ENCODE results near the gene EHMT1.

Gene EHMT1

DNA sequence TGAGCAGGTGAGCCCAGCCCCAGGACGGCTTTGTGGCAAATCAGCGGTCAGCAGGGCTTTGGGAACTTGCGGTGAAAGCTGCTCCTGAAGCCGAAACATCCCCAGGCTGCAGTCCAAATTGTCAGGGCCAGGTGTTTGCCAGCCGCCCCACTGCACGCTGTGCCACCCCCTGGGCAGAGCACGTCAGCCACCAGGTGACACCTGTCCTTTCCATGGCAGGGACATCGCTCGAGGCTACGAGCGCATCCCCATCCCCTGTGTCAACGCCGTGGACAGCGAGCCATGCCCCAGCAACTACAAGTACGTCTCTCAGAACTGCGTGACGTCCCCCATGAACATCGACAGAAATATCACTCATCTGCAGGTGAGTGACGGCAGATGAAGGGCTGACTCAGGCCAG is 194.4 kb downstream of the EHMT1 start:
- Histone ChIP-seq H3K27ac (ENCODE audit: insufficient read depth in 1 of 2, low read depth in 1 of 2, low read length in 2 of 2, poor library complexity in 1 of 2, severe bottlenecking in 2 of 2) (no peak overlapping the region), H3K9me3 (ENCODE audit: control extremely low read depth in 1 of 5, control insufficient read depth in 4 of 5, insufficient read depth in 2 of 5, low read depth in 1 of 5, low read length in 4 of 5) (peaks cover 0 to 17% (median 13%) of the 10 kb centered on the region in 5 experiments), H3K27me3 (replicated peaks in 2 of 5; ENCODE audit: control insufficient read depth in 4 of 5, insufficient read depth in 5 of 5, low read length in 4 of 5) (no peaks in the 10 kb centered on the region), H3K4me3 (ENCODE audit: control insufficient read depth in 1 of 7, extremely low read depth in 1 of 7, insufficient read depth in 4 of 7, low read depth in 2 of 7, low read length in 6 of 7) (no peak overlapping the region), H3K4me1 (ENCODE audit: control extremely low read depth in 1 of 4, control insufficient read depth in 4 of 4, insufficient read depth in 4 of 4, low read length in 3 of 4) (peaks cover 0 to under 1% (median 0%) of the 10 kb centered on the region in 4 experiments), H3K36me3 (ENCODE audit: control insufficient read depth in 4 of 4, insufficient read depth in 4 of 4, low read length in 3 of 4) (peaks cover 17 to 86% (median 75%) of the 10 kb centered on the region in 4 experiments)
- CTCF ChIA-PET, result no interaction called here
- POLR2A ChIA-PET, result no interaction called here
- no peak for DNase-seq
- WGBS (ENCODE audit: insufficient coverage), result 95% methylated on average over 18 of the region's 19 CpGs

DNA sequence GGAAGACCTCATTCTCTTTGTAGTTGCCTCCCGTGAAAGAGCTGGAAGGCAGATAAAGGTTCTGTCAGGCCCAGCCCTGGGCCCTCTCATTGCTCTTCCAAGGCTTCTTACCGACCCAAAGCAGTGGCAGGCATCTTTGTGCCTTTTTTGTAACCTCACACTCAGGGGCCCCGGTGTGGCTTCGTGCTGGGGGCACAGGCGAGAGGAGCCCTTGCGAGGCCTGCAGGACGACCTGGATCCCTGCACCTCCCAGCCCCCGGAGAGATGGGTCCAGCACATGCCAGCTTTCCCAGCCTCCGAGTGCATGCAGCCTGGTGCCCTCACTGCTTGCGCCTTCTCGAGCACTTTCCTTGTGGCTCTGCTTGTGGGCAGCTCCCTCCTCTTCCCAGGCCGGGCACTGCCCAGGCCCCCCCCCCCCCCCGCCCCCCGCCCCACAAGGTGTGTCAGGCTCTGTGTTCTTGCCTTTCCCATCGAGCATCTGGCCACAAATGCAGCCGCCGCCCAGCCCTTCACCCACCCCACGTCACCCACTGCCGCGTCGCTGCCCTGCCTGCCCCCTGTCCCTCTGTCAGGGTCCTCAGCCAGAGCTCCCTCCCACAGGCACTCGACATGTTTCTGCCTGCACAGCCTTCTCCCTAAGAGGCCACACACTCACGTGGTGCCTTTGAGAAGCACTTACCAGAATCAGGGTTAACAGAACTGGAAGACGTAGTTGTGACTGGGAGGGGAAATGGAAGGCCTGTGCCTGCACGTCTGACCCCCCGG is 195.0 kb downstream of the EHMT1 start:
- Histone ChIP-seq H3K4me3 (ENCODE audit: control insufficient read depth in 1 of 7, extremely low read depth in 1 of 7, insufficient read depth in 4 of 7, low read depth in 2 of 7, low read length in 6 of 7) (no peak overlapping the region), H3K36me3 (ENCODE audit: control insufficient read depth in 4 of 4, insufficient read depth in 4 of 4, low read length in 3 of 4) (peaks cover 17 to 86% (median 74%) of the 10 kb centered on the region in 4 experiments), H3K27me3 (replicated peaks in 2 of 5; ENCODE audit: control insufficient read depth in 4 of 5, insufficient read depth in 5 of 5, low read length in 4 of 5) (no peaks in the 10 kb centered on the region), H3K9me3 (ENCODE audit: control extremely low read depth in 1 of 5, control insufficient read depth in 4 of 5, insufficient read depth in 2 of 5, low read depth in 1 of 5, low read length in 4 of 5) (peaks cover 0 to 19% (median 16%) of the 10 kb centered on the region in 5 experiments), H3K27ac (ENCODE audit: insufficient read depth in 1 of 2, low read depth in 1 of 2, low read length in 2 of 2, poor library complexity in 1 of 2, severe bottlenecking in 2 of 2) (no peak overlapping the region), H3K4me1 (ENCODE audit: control extremely low read depth in 1 of 4, control insufficient read depth in 4 of 4, insufficient read depth in 4 of 4, low read length in 3 of 4) (no peaks in the 10 kb centered on the region)
- ChIA-PET POLR2A (no interaction called here), CTCF (no interaction called here)
- WGBS (ENCODE audit: insufficient coverage), result 93% methylated on average over 20 of the region's 26 CpGs
- DNase-seq, result no peak

DNA sequence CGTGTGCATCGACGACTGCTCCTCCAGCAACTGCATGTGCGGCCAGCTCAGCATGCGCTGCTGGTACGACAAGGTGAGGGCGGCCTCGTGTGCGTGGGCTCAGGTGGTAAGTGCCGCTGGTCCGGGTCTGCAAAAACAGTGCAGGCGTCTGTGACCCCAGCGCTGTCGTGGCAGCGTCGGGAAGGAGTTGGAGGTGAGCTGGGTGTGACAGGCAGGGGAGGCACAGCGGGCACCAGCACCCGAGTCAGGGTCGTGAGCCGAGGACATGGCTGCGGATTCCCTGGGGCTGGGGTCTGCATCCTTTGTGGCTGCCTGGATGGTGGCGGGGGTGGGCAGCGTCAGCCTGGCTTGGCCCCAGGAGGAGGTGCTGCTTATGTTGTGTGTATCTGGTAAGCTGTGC is 195.6 kb downstream of the EHMT1 start:
- H3K27ac ChIP-seq (ENCODE audit: insufficient read depth in 1 of 2, low read depth in 1 of 2, low read length in 2 of 2, poor library complexity in 1 of 2, severe bottlenecking in 2 of 2), result no peak overlapping the region
- ChIA-PET CTCF (no interaction called here), POLR2A (no interaction called here)
- DNase-seq, result no peak
- 97% methylated on average over 16 of the region's 23 CpGs for WGBS (ENCODE audit: insufficient coverage)
- H3K4me3 ChIP-seq (ENCODE audit: control insufficient read depth in 1 of 7, extremely low read depth in 1 of 7, insufficient read depth in 4 of 7, low read depth in 2 of 7, low read length in 6 of 7), result no peak overlapping the region
- H3K9me3 ChIP-seq (ENCODE audit: control extremely low read depth in 1 of 5, control insufficient read depth in 4 of 5, insufficient read depth in 2 of 5, low read depth in 1 of 5, low read length in 4 of 5), result peaks cover 0 to 19% (median 16%) of the 10 kb centered on the region in 5 experiments
- peaks cover 17 to 80% (median 69%) of the 10 kb centered on the region in 4 experiments for H3K36me3 ChIP-seq (ENCODE audit: control insufficient read depth in 4 of 4, insufficient read depth in 4 of 4, low read length in 3 of 4)
- H3K27me3 ChIP-seq (replicated peaks in 2 of 5; ENCODE audit: control insufficient read depth in 4 of 5, insufficient read depth in 5 of 5, low read length in 4 of 5), result no peaks in the 10 kb centered on the region
- no peaks in the 10 kb centered on the region for H3K4me1 ChIP-seq (ENCODE audit: control extremely low read depth in 1 of 4, control insufficient read depth in 4 of 4, insufficient read depth in 4 of 4, low read length in 3 of 4)

DNA sequence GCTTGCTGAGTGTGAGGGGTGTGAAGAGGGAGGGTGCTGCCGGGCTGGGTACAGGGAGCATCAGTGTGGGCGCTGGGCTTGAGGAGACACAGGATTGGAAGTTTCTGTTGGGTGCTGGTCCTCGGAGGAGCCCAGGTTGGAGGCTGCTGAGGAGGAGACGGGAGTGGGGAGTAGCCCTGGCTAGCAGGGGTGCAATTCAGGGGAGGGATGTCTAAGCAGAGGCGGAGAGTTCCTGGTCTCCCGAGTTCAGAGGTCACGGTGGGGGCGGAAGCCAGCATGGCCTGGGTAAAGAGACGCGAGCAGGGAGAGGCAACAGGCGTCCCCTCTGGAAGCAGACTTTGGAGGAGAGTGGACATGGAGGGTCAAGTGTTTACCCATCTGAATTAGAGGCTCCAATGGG is 196.0 kb downstream of the EHMT1 start:
- no peak for DNase-seq
- H3K36me3 ChIP-seq (ENCODE audit: control insufficient read depth in 4 of 4, insufficient read depth in 4 of 4, low read length in 3 of 4), result peaks cover 17 to 82% (median 70%) of the 10 kb centered on the region in 4 experiments
- peaks cover 0 to 19% (median 16%) of the 10 kb centered on the region in 5 experiments for H3K9me3 ChIP-seq (ENCODE audit: control extremely low read depth in 1 of 5, control insufficient read depth in 4 of 5, insufficient read depth in 2 of 5, low read depth in 1 of 5, low read length in 4 of 5)
- H3K4me3 ChIP-seq (ENCODE audit: control insufficient read depth in 1 of 7, extremely low read depth in 1 of 7, insufficient read depth in 4 of 7, low read depth in 2 of 7, low read length in 6 of 7), result no peak overlapping the region
- H3K4me1 ChIP-seq (ENCODE audit: control extremely low read depth in 1 of 4, control insufficient read depth in 4 of 4, insufficient read depth in 4 of 4, low read length in 3 of 4), result no peaks in the 10 kb centered on the region
- WGBS (ENCODE audit: insufficient coverage), result 98% methylated on average over 10 of the region's 11 CpGs
- POLR2A ChIA-PET, result no interaction called here
- H3K27ac ChIP-seq (ENCODE audit: insufficient read depth in 1 of 2, low read depth in 1 of 2, low read length in 2 of 2, poor library complexity in 1 of 2, severe bottlenecking in 2 of 2), result no peak overlapping the region
- H3K27me3 ChIP-seq (replicated peaks in 2 of 5; ENCODE audit: control insufficient read depth in 4 of 5, insufficient read depth in 5 of 5, low read length in 4 of 5), result no peaks in the 10 kb centered on the region
- CTCF ChIA-PET, result no interaction called here

DNA sequence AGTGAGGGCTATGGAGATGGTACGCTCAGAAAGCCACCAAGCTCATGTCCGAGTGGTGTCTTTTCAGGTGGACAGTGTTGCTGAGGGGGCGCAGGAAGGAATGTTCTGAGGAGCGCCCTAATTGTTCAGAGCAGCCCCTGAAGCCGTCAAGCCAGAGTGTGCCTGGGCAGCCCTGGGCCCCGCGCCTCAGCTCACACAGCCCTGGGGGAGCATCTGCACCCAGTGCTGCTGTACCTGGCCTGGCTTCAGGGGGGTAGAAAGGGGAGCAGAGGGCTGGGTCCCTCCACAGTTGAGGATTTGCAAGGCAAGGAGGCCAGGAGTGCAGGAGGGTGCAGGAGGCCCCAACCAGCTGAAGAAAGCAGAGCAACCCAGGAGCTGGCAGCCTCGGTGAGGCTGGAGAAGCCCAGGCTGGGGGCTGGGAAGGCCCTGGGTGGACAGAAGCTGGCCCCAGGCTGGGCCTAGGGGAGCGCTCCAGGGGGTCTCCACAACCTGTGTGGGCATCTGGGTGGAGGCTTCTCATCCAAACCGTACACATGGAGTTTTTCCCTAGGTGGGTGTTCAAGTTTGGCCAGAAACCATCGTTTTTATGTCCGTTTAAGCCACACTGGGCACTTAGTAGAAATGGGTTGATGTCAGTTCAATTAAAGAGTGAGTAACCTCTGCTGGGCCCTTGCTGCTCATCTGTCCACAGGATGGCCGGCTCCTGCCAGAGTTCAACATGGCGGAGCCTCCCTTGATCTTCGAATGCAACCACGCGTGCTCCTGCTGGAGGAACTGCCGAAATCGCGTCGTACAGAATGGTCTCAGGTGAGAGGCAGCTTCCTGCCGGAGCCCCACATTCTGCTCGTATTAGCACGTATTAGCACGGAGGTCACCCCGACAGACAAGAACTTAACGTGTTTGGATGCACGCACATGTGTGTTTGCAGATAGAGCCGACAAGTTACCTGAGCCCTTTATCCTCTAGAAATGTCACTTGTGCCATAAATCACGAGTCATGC is 196.8 kb downstream of the EHMT1 start:
- DNase-seq, result no peak

DNA sequence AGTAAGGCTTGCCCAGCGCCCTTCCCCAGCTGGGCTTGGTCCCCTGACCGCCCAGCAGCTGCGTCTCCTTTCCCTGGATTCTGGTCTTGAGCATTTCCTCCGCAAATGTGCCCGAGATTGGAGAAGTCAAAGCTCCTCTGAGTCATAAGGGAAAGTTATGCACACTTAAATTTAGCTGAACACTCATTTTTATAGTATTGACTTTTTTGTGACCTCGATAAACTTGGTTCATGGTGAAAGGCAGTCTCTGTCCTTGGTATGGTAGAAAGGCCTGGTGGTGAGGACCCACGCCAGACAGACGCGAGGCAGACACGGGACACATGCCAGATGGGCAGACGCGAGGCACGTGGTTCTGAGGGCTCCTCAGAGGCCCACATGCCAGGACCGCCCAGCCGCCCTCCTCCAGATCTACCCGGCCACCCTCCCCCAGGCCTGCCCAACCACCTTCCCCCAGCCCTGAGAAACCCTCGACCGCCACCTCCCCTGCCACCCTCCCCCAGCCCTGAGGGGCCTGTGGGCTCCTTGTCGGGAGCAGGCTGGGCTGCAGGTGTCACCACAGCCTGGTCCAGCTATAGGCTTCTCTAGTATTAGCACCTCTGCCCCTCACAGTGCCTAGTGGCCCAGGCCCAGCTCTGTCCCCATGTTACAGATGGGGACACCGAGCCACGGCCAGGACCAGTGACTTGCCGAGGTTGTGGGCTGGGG is 197.9 kb downstream of the EHMT1 start:
- H3K27ac ChIP-seq (ENCODE audit: insufficient read depth in 1 of 2, low read depth in 1 of 2, low read length in 2 of 2, poor library complexity in 1 of 2, severe bottlenecking in 2 of 2), result no peak overlapping the region
- peaks cover 21 to 88% (median 77%) of the 10 kb centered on the region in 4 experiments for H3K36me3 ChIP-seq (ENCODE audit: control insufficient read depth in 4 of 4, insufficient read depth in 4 of 4, low read length in 3 of 4)
- ChIA-PET POLR2A (no interaction called here), CTCF (no interaction called here)
- no peaks in the 10 kb centered on the region for H3K27me3 ChIP-seq (replicated peaks in 2 of 5; ENCODE audit: control insufficient read depth in 4 of 5, insufficient read depth in 5 of 5, low read length in 4 of 5)
- no peak overlapping the region for H3K4me3 ChIP-seq (ENCODE audit: control insufficient read depth in 1 of 7, extremely low read depth in 1 of 7, insufficient read depth in 4 of 7, low read depth in 2 of 7, low read length in 6 of 7)
- WGBS (ENCODE audit: insufficient coverage), result 98% methylated on average over 14 of the region's 22 CpGs
- DNase-seq, result no peak
- no peaks in the 10 kb centered on the region for H3K4me1 ChIP-seq (ENCODE audit: control extremely low read depth in 1 of 4, control insufficient read depth in 4 of 4, insufficient read depth in 4 of 4, low read length in 3 of 4)
- H3K9me3 ChIP-seq (ENCODE audit: control extremely low read depth in 1 of 5, control insufficient read depth in 4 of 5, insufficient read depth in 2 of 5, low read depth in 1 of 5, low read length in 4 of 5), result peaks cover 1 to 29% (median 22%) of the 10 kb centered on the region in 5 experiments

More for the DNA sequence above, 196.8 kb downstream of the EHMT1 start:
- Histone ChIP-seq H3K27me3 (replicated peaks in 2 of 5; ENCODE audit: control insufficient read depth in 4 of 5, insufficient read depth in 5 of 5, low read length in 4 of 5) (no peaks in the 10 kb centered on the region), H3K36me3 (ENCODE audit: control insufficient read depth in 4 of 4, insufficient read depth in 4 of 4, low read length in 3 of 4) (peaks cover 17 to 84% (median 77%) of the 10 kb centered on the region in 4 experiments), H3K4me1 (ENCODE audit: control extremely low read depth in 1 of 4, control insufficient read depth in 4 of 4, insufficient read depth in 4 of 4, low read length in 3 of 4) (no peaks in the 10 kb centered on the region), H3K4me3 (ENCODE audit: control insufficient read depth in 1 of 7, extremely low read depth in 1 of 7, insufficient read depth in 4 of 7, low read depth in 2 of 7, low read length in 6 of 7) (no peak overlapping the region), H3K27ac (ENCODE audit: insufficient read depth in 1 of 2, low read depth in 1 of 2, low read length in 2 of 2, poor library complexity in 1 of 2, severe bottlenecking in 2 of 2) (no peak overlapping the region), H3K9me3 (ENCODE audit: control extremely low read depth in 1 of 5, control insufficient read depth in 4 of 5, insufficient read depth in 2 of 5, low read depth in 1 of 5, low read length in 4 of 5) (peaks cover 0 to 23% (median 19%) of the 10 kb centered on the region in 5 experiments)
- ChIA-PET CTCF (no interaction called here), POLR2A (no interaction called here)
- WGBS (ENCODE audit: insufficient coverage), result 96% methylated on average over 29 of the region's 30 CpGs
